NCI-H774 (cell line): ENCODE measurements around the gene KCNF1.
A peak's percentile ranks its signal among the peaks of the same experiment; 100 is the strongest.

Experiments used
- DNase-seq: peaks from one replicate; lab custom pipeline; 2025; lab: John Stamatoyannopoulos, UW

KCNF1 gene

GRCh38 chr2:10919771-10920621 lies 8.3 kb downstream of the KCNF1 start:
- DNase-seq: peak; percentile 54

GRCh38 chr2:10920764-10921388 lies 9.1 kb downstream of the KCNF1 start:
- no peak for DNase-seq

GRCh38 chr2:10921525-10921924 lies 9.8 kb downstream of the KCNF1 start:
- no peak for DNase-seq

- no peak for DNase-seq
Observed at GRCh38 chr2:10922307-10923007, 10.7 kb downstream of the KCNF1 start.

GRCh38 chr2:10923008-10923375 lies 11.3 kb downstream of the KCNF1 start:
- no peak for DNase-seq

- DNase-seq: no peak
Observed at GRCh38 chr2:10923965-10924364, 12.2 kb downstream of the KCNF1 start.

GRCh38 chr2:10924441-10924840 lies 12.7 kb downstream of the KCNF1 start:
- no peak for DNase-seq

- no peak for DNase-seq
Observed at GRCh38 chr2:10924859-10925258, 13.1 kb downstream of the KCNF1 start.

GRCh38 chr2:10926191-10926820 lies 14.6 kb downstream of the KCNF1 start:
- DNase-seq: no peak

GRCh38 chr2:10930721-10931516 lies 19.2 kb downstream of the KCNF1 start:
- DNase-seq: no peak

GRCh38 chr2:10931710-10932255 lies 20.0 kb downstream of the KCNF1 start:
- DNase-seq: no peak

- DNase-seq: no peak
Observed at GRCh38 chr2:10932345-10933151, 20.8 kb downstream of the KCNF1 start.

- no peak for DNase-seq
Observed at GRCh38 chr2:10933700-10934225, 22.0 kb downstream of the KCNF1 start.

- no peak for DNase-seq
Observed at GRCh38 chr2:10934308-10934978, 22.7 kb downstream of the KCNF1 start.

- DNase-seq: peak; percentile 31
Observed at GRCh38 chr2:10934979-10935350, 23.2 kb downstream of the KCNF1 start.

- no peak for DNase-seq
Observed at GRCh38 chr2:10935366-10935918, 23.7 kb downstream of the KCNF1 start.

- DNase-seq: peak; percentile 39
Observed at GRCh38 chr2:10935953-10936942, 24.5 kb downstream of the KCNF1 start.

GRCh38 chr2:10939058-10939457 lies 27.3 kb downstream of the KCNF1 start:
- DNase-seq: no peak
